GM18502 (cell line): ENCODE data around the gene LSM14B.
"Not testable (repeated sequence)": the region's sequence is repeated elsewhere in the genome, so short reads cannot be mapped to it uniquely, and the experiment has no call there.

ENCODE experiments used
- ATAC-seq: cut with Tn5 transposase; IDR thresholded peaks from one replicate; pipeline ENCODE4 v1.9.1; 2021; ENCODE audit warnings: mild to moderate bottlenecking; ENCODE audit not compliant: unreplicated experiment, poor library complexity

Gene LSM14B

GRCh38 chr20:62121776-62122653 is at the start of gene LSM14B:
Gene LSM14B, plus strand, starts transcription at chr20:62122475. Its CDS starts 192 bp downstream, at chr20:62122667.
- ATAC-seq = peak; percentile 80

DNA sequence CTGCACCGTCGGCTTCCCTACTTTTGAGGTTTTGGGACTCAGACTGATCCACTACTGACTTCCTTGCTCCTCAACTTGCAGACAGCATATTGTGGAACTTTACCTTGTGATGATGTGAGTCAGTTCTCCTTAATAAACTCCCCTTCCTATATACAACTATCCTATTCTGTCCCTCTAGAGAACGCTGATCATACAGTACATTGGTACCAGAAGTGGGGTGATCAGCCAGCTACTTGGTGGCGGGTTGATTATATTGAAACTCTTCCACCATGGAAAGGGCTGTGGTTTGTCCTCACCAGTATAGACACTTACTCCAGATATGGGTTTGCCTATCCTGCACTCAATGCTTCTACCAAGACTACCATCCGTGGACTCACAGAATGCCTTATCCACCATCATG is 49.0 kb upstream of the LSM14B start:
- no peak for ATAC-seq

DNA sequence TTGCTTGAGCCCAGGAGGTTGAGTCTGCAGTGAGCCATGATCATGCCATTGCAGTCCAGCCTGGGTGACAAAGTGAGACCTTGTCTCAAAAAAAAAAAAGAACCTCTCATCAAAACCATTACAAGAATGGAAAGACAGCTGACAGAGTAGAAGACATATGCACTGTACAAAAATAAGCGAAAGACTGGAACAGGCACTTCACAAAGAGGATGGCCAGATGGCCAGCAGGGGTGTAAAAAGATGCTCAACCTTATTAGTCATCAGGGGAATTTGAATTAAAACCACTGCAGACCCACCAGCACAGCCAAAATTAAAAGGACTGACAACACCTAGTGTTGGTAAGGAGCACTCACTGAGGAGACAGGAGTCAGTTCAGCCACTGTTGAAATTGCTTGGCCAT is 43.1 kb upstream of the LSM14B start:
- ATAC-seq = no peak

- no peak for ATAC-seq
Measured at GRCh38 chr20:62080249-62080990, 41.9 kb upstream of the LSM14B start.

DNA sequence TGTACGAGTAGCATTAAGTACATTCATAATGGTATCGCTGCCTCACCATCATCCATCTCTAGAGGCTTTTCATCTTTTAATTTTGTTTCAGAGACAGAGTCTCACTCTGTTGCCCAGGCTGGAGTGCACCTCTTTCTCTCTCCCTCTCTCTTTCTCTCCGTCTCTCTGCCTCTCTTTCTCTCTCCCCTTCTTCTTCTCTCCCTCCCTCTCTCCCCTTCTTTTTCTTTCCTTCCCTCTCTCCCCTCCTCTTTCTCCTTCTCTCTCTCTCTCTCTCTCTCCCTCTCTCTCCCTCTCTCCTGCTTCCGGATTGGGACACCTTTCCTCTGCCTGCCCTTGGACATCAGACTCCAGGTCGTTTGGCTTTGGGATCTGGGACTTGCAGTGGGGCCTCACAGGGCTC is 39.0 kb upstream of the LSM14B start:
- no peak for ATAC-seq

- not testable (repeated sequence) for ATAC-seq
Measured at GRCh38 chr20:62084224-62084623, 38.1 kb upstream of the LSM14B start.

GRCh38 chr20:62085206-62085605 is 37.1 kb upstream of the LSM14B start:
- no peak for ATAC-seq

- no peak for ATAC-seq
Measured at GRCh38 chr20:62087227-62087626, 35.0 kb upstream of the LSM14B start.

- ATAC-seq = no peak
Measured at GRCh38 chr20:62087632-62088031, 34.6 kb upstream of the LSM14B start.

DNA sequence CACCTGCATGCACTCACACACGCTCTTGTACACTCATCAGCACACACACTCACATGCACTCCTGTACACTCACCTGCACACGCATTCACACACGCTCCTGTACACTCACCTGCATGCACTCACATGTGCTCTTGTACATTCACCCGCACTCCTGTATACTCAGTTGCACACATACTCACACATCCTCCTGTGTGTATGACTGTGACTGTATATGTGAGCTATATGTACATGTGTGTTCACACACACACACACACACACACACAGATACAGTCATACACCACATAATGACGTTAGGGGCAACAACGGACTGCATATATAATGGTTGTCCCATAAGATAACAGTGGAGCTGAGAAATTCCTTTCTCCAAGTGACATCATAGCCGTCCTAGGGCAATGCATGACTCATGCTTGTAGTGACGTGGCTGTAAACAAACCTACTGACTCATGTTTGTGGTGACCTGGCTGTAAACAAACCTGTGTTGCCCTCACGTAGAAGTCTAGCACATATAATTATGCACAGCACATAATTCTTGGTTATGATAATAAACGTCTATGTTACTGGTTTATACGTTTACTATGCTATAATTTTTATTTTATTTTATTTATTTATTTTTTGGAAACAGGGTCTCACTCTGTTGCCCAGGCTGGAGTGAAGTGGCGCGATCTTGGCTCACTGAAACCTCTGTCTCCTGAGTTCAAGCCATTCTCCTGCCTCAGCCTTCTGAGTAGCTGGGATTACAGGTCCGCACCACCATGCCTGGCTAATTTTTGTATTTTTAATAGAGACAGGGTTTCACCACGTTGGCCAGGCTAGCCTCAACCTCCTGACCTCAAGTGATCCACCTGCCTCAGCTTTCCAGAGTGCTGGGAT is 33.8 kb upstream of the LSM14B start:
- ATAC-seq = no peak

- no peak for ATAC-seq
Measured at GRCh38 chr20:62089393-62089792, 32.9 kb upstream of the LSM14B start.

DNA sequence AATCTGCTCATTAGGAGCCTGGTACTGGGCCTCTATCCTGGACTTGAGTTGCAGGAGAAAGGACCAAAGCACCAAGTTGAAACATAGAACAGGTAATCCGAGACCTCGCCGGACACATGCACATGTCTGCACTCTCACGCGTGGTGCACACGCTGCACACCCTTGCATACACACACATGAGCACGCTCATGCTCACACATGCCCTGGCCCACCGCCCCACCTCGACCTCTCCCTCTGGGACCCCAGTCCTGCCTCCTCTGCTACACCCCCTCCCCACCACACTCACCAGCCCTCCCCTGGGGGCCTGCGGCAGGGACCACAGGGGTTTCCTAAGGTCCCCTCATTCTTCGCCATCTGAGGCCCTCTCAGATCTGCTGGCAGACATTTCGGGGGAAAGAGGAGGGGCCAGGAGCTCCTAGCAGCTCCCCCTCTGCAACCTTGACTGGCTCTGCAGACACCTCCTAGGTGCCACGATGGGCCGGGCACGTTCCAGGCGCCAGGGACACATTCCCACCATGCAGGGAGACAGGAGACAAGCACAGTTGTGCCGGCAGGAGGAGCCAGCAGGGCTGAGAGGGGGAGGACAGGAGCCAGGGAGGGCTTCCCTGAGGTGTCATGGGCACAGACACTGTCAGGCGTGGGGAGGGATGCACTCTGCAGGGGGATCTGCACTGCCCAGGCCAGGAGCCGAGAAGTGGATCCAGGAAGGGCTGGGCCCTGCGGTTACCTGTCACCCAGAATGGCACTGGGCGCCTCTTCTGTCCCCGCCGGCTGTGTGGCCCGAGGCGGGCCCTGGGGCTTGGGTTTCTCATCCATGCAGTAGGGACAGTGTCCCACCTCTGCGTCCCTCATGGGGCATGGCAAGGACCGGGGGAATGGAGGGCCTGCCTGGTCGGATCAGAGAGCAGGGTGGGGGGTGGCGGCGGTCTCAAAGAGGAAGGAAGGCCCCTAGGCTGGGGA is 25.6 kb upstream of the LSM14B start:
- no peak for ATAC-seq

DNA sequence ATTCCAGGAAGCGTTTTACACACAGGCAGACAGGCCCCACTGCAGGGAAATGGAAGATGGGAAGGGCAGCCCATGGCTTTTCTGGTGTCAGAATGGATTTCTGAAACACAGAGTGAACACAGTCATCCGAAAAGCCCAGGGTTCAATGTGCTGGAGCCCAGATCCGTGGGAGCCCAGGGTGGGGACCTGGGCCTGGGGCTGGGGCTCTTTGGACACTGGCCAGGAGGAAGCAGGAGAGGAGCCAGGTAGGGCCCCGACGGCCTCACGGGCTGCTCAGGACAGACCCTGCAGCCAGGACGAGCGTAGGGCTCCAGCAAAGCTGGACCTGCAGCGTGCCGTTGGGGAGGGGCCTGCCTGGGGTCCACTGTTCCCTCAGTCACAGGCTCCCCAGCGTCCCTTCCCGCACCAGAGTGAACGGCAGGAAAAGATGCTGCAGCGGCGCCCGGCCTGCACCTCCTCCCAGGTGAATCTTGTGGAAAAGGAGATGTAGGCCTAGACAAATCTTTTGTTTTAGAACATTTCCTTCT is 24.3 kb upstream of the LSM14B start:
- no peak for ATAC-seq

GRCh38 chr20:62101078-62101477 is 21.2 kb upstream of the LSM14B start:
- no peak for ATAC-seq

- ATAC-seq = no peak
Measured at GRCh38 chr20:62103508-62104233, 18.6 kb upstream of the LSM14B start.

- ATAC-seq = no peak
Measured at GRCh38 chr20:62104234-62104789, 18.0 kb upstream of the LSM14B start.

GRCh38 chr20:62104791-62105345 is 17.4 kb upstream of the LSM14B start:
- no peak for ATAC-seq

DNA sequence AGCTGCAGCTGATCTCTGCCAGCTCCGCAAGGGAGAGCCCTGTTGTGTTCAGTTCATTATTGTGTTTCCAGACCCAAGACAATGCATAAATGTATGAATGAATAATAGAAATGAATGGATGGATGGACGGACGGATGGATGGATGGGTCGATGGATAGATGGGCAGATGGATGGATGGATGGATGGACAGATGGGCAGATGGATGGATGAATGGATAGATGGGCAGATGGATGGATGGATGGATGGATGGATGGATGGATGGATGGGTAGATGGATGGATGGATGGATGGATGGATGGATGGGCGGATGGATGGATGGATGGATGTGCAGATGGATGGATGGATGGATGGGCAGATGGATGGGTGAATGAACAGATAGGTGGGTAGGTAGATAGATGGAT is 16.7 kb upstream of the LSM14B start:
- ATAC-seq = no peak
